ENCODE results near the gene SPO11. TPM values are rescaled to one million over a fixed set of nuclear protein-coding genes. Genes with fewer than 3 reads are reported as not detected.

SPO11 gene
- polyA plus RNA-seq, 1 donor (not counting 4 experiments of a cell fraction or from before 2014, with no cell fraction given) = not detected

DNA sequence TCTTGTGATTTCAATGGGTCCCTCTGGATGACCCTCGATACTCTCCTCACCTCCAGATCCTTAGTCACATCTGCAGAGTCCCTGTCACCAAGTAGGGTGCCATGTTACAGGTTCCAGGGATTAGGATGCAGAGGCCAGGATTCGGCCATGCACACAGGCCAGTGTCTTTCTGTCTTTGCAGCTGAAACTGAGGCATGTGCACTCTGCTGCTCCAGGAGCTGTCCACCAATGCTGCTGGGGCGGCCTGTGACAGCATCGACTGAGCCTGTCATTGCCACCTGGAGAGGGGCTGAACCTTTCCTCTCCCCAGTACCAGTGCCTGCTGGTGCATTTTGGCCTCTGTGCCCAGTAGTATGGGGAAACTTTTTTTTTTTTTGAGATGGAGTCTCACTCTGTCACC is 57.2 kb downstream of the SPO11 start:
- dilution Hi-C loops (cut with MboI; ENCODE audit: extremely low pct_ligation_motif_present, low sequenced_read_pairs) = no loop called here
- Histone ChIP-seq H3K9me3 (ENCODE audit: control insufficient read depth, low read depth, low read length) (no peaks in the 10 kb centered on the region), H3K4me1 (ENCODE audit: control insufficient read depth, extremely low read depth, insufficient read depth, low read length) (peaks cover 16% of the 10 kb centered on the region), H3K4me3 (ENCODE audit: control insufficient read depth in 2 of 3, extremely low read depth in 1 of 3, insufficient read depth in 2 of 3, low read depth in 1 of 3, low read length in 3 of 3) (no peak overlapping the region), H3K9ac (ENCODE audit: control insufficient read depth, extremely low read depth, insufficient read depth, low read length) (no peak overlapping the region), H3K4me2 (ENCODE audit: control insufficient read depth, extremely low read depth, insufficient read depth, low read depth, low read length) (no peak overlapping the region), H3K27me3 (ENCODE audit: control insufficient read depth, extremely low read depth, insufficient read depth, low read length) (no peaks in the 10 kb centered on the region), H3K9me1 (ENCODE audit: control insufficient read depth, extremely low read depth, insufficient read depth, low read length) (no peaks in the 10 kb centered on the region), H2AFZ (ENCODE audit: control insufficient read depth, low read length) (no peak overlapping the region), H4K20me1 (ENCODE audit: control insufficient read depth, extremely low read depth, insufficient read depth, low read length) (no peaks in the 10 kb centered on the region), H3K36me3 (ENCODE audit: control insufficient read depth in 2 of 2, extremely low read depth in 1 of 2, insufficient read depth in 2 of 2, low read length in 2 of 2) (no peaks in the 10 kb centered on the region), H3K27ac (ENCODE audit: control insufficient read depth, insufficient read depth, low read length) (no peak overlapping the region), H3K79me2 (ENCODE audit: control insufficient read depth, insufficient read depth, low read length) (no peaks in the 10 kb centered on the region)
- FAIRE-seq (no peak), DNase-seq (ENCODE audit: low read depth, low spot score) (no peak)
- TF ChIP-seq EZH2 (IDR thresholded peaks at IDR 0.05; ENCODE audit: low read length) = no peak
- TF ChIP-seq, protein P1, sequence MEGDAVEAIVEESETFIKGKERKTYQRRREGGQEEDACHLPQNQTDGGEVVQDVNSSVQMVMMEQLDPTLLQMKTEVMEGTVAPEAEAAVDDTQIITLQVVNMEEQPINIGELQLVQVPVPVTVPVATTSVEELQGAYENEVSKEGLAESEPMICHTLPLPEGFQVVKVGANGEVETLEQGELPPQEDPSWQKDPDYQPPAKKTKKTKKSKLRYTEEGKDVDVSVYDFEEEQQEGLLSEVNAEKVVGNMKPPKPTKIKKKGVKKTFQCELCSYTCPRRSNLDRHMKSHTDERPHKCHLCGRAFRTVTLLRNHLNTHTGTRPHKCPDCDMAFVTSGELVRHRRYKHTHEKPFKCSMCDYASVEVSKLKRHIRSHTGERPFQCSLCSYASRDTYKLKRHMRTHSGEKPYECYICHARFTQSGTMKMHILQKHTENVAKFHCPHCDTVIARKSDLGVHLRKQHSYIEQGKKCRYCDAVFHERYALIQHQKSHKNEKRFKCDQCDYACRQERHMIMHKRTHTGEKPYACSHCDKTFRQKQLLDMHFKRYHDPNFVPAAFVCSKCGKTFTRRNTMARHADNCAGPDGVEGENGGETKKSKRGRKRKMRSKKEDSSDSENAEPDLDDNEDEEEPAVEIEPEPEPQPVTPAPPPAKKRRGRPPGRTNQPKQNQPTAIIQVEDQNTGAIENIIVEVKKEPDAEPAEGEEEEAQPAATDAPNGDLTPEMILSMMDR (optimal IDR thresholded peaks at IDR 0.05 in 1 of 3, IDR thresholded peaks at IDR 0.05 in 1 of 3, conservative IDR thresholded peaks at IDR 0.05 in 1 of 3; ENCODE audit: extremely low read depth in 1 of 3, insufficient read depth in 2 of 3, low read length in 3 of 3) = no peak

DNA sequence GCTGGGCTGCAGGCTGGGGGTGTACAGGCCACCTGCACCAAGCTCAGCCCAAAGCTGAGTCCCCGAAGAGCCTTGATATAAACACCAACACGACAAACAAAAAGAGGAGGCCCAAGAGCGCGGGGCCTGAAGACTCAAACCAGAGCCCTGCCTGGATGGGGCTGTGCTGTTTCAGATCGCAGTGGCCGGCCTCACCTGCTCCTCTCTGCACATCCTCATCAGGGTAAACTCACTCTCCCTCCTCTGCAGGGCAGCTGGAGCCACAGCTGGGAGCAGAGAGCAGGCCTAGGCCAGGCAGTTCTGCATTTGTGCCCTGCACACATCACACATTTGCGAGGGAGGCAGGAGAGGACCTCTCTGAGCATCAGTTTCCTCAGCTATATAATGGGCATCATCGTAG is 57.9 kb downstream of the SPO11 start:
- no peaks in the 10 kb centered on the region for H3K9me1 ChIP-seq (ENCODE audit: control insufficient read depth, extremely low read depth, insufficient read depth, low read length)
- no peak overlapping the region for H3K9ac ChIP-seq (ENCODE audit: control insufficient read depth, extremely low read depth, insufficient read depth, low read length)
- dilution Hi-C loops (cut with MboI; ENCODE audit: extremely low pct_ligation_motif_present, low sequenced_read_pairs) = no loop called here
- H3K4me3 ChIP-seq (ENCODE audit: control insufficient read depth in 2 of 3, extremely low read depth in 1 of 3, insufficient read depth in 2 of 3, low read depth in 1 of 3, low read length in 3 of 3) = no peak overlapping the region
- H3K27ac ChIP-seq (ENCODE audit: control insufficient read depth, insufficient read depth, low read length) = no peak overlapping the region
- FAIRE-seq = no peak
- no peak for DNase-seq (ENCODE audit: low read depth, low spot score)
- H3K27me3 ChIP-seq (ENCODE audit: control insufficient read depth, extremely low read depth, insufficient read depth, low read length) = no peaks in the 10 kb centered on the region
- H3K79me2 ChIP-seq (ENCODE audit: control insufficient read depth, insufficient read depth, low read length) = no peaks in the 10 kb centered on the region
- TF ChIP-seq EZH2 (IDR thresholded peaks at IDR 0.05; ENCODE audit: low read length) = no peak
- TF ChIP-seq, protein P1 (optimal IDR thresholded peaks at IDR 0.05 in 1 of 3, IDR thresholded peaks at IDR 0.05 in 1 of 3, conservative IDR thresholded peaks at IDR 0.05 in 1 of 3; ENCODE audit: extremely low read depth in 1 of 3, insufficient read depth in 2 of 3, low read length in 3 of 3) = no peak
- no peaks in the 10 kb centered on the region for H3K36me3 ChIP-seq (ENCODE audit: control insufficient read depth in 2 of 2, extremely low read depth in 1 of 2, insufficient read depth in 2 of 2, low read length in 2 of 2)
- no peak overlapping the region for H3K4me2 ChIP-seq (ENCODE audit: control insufficient read depth, extremely low read depth, insufficient read depth, low read depth, low read length)
- H3K9me3 ChIP-seq (ENCODE audit: control insufficient read depth, low read depth, low read length) = no peaks in the 10 kb centered on the region
- H2AFZ ChIP-seq (ENCODE audit: control insufficient read depth, low read length) = no peak overlapping the region
- H4K20me1 ChIP-seq (ENCODE audit: control insufficient read depth, extremely low read depth, insufficient read depth, low read length) = no peaks in the 10 kb centered on the region
- peaks cover 21% of the 10 kb centered on the region for H3K4me1 ChIP-seq (ENCODE audit: control insufficient read depth, extremely low read depth, insufficient read depth, low read length)
